Right lung (tissue), 5 donors: ENCODE data around the gene OR8B2. TPM values are rescaled to one million over a fixed set of nuclear protein-coding genes. Genes with fewer than 3 reads are reported as not detected.

ENCODE experiments used
- polyA plus RNA-seq, 5 donors: library from polyadenylated mRNA; unstranded; fragments of 120-200 nt; gene quantifications; one replicate each; pipeline versions ENCODE4 v1.2.1 to v1.2.3, GENCODE V29; 2013; ENCODE audit warnings: inconsistent platforms in 1 of 5, low replicate concordance in 1 of 5; ENCODE audit not compliant: insufficient read length in 5 of 5, insufficient read depth in 1 of 5

The OR8B2 gene
- polyA plus RNA-seq, 5 donors = not detected

Other genes starting within 250 kb of the OR8B2 start
- gene OR10D3, start 201.2 kb downstream of the OR8B2 start, polyA plus RNA-seq = not detected
- gene OR8G1, start 143.4 kb downstream of the OR8B2 start, polyA plus RNA-seq = not detected
- not detected for gene OR8G5, start 128.1 kb downstream of the OR8B2 start, polyA plus RNA-seq
- not detected for gene OR8D1, start 70.5 kb downstream of the OR8B2 start, polyA plus RNA-seq
- gene OR8D2, start 64.3 kb downstream of the OR8B2 start, polyA plus RNA-seq = not detected
- not detected for gene OR8B3, start 14.5 kb upstream of the OR8B2 start, polyA plus RNA-seq
- gene OR8B4, start 40.4 kb upstream of the OR8B2 start, polyA plus RNA-seq = not detected
- not detected for gene OR8B8, start 61.2 kb upstream of the OR8B2 start, polyA plus RNA-seq
- gene OR8B12, start 159.2 kb upstream of the OR8B2 start, polyA plus RNA-seq = not detected
- gene OR8A1, start 185.5 kb upstream of the OR8B2 start, polyA plus RNA-seq = under 1 TPM in 3 of 5 donors, not detected in 2; 0.03 to 0.06 (median 0.04) TPM
- under 1 TPM in 1 of 5 donors, not detected in 4; 0.08 TPM for gene PANX3, start 226.9 kb upstream of the OR8B2 start, polyA plus RNA-seq
- 10 to 100 TPM; 34.8 to 38.9 (median 38.3) TPM for gene TBRG1, start 238.4 kb upstream of the OR8B2 start, polyA plus RNA-seq